Measurements from ENCODE around the gene UBE2F. TPM values are rescaled to one million over a fixed set of nuclear protein-coding genes. Genes with fewer than 3 reads are reported as not detected.

Gene UBE2F
- total and polyA plus RNA-seq, 2 of the 4 experiments (the other 2 are of a cell fraction): 44.6 to 59.8 TPM

DNA sequence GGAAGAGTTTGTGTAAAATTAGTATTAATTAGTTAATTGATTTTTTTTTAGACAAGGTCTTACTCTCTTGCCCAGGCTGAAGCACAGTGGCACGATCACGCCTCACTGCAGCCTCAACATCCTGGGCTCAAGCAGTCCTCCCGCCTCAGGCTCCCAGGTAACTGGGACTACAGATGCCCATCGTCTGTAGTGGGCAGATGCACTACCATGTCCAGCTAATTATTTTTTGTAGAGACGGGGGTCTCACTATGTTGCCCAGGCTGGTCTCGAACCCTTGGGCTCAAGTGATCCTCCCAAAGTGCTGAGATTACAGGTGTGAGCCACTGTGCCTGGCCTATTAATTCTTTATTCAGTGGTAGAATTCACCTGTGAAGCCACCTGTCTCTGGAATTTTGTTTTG lies 41.1 kb downstream of the UBE2F start:
- POLR2A ChIA-PET (ENCODE audit: unreplicated experiment): no interaction called here
- H3K4me1 ChIP-seq (ENCODE audit: control insufficient read depth, insufficient read depth, low read length): peaks cover 3% of the 10 kb centered on the region
- peaks cover 30 to 55% of the 10 kb centered on the region in 2 experiments for H3K79me1 ChIP-seq (ENCODE audit: low read depth in 1 of 2, low read length in 2 of 2)
- no CpG with 5 or more reads among the region's 6 CpGs for WGBS, 2 experiments (ENCODE audit: extremely low coverage in 2 of 2, insufficient read length in 1 of 2)
- H2AK9ac ChIP-seq (replicated peaks; ENCODE audit: low read depth, low read length, poor library complexity): no peak overlapping the region
- no peak overlapping the region for H4K8ac ChIP-seq (ENCODE audit: low read depth in 2 of 2, low read length in 2 of 2)
- peaks cover 7% of the 10 kb centered on the region; the same call in 1 of the 2 replicates for H4K20me1 ChIP-seq (ENCODE audit: insufficient read depth, low read length)
- H3K27me3 ChIP-seq (ENCODE audit: control insufficient read depth, insufficient read depth, low read length): no peaks in the 10 kb centered on the region
- DNase-seq (no peak), ATAC-seq (ENCODE audit: low read depth) (no peak)
- no peak overlapping the region for H4K91ac ChIP-seq (ENCODE audit: insufficient read depth, low read depth, low read length)
- H2BK120ac ChIP-seq (ENCODE audit: low read depth, low read length): no peak overlapping the region
- H2BK20ac ChIP-seq (ENCODE audit: low read depth, low read length): no peak overlapping the region
- in situ Hi-C loops (cut with MboI; ENCODE audit: low sequenced_read_pairs): no loop called here
- H3K9me1 ChIP-seq (ENCODE audit: insufficient read depth, low read length): peaks cover 14% of the 10 kb centered on the region
- H2BK15ac ChIP-seq (ENCODE audit: low read depth, low read length): no peak overlapping the region
- H3K56ac ChIP-seq (ENCODE audit: extremely low read depth, insufficient read depth, low read length): no peak overlapping the region
- H3K18ac ChIP-seq (ENCODE audit: low read depth, low read length): no peak overlapping the region
- CTCF ChIA-PET: no interaction called here
- no TSS peak for BruUV-seq (replicated peaks)
- H3K4ac ChIP-seq (ENCODE audit: low read depth, low read length): no peak overlapping the region
- intact Hi-C loops (cut with micrococcal nuclease): no loop called here
- no peak overlapping the region for H2BK5ac ChIP-seq (ENCODE audit: low read depth, low read length, poor library complexity, severe bottlenecking)
- no peak overlapping the region for H4K5ac ChIP-seq (ENCODE audit: low read depth, low read length)
- no peak overlapping the region for H3K4me3 ChIP-seq (ENCODE audit: insufficient read depth, low read depth, low read length)
- no peak overlapping the region for H3K14ac ChIP-seq (replicated peaks; ENCODE audit: low read depth, low read length)
- no peak overlapping the region for H2AK5ac ChIP-seq (ENCODE audit: low read depth, low read length)
- dilution Hi-C loops (cut with HindIII; ENCODE audit: low sequenced_read_pairs, unreplicated experiment): no loop called here
- no peak overlapping the region for H3K4me2 ChIP-seq (ENCODE audit: low read depth, low read length)
- no peaks in the 10 kb centered on the region for H3K9me3 ChIP-seq (ENCODE audit: control insufficient read depth, insufficient read depth, low read length)
- no peak overlapping the region for H2AFZ ChIP-seq (replicated peaks; ENCODE audit: low read length, poor library complexity)
- no peak for TF ChIP-seq MAZ (IDR thresholded peaks at IDR 0.05; ENCODE audit: borderline replicate concordance, low read depth, low read length)
- no peak for TF ChIP-seq SMC3 (IDR thresholded peaks at IDR 0.05; ENCODE audit: low read depth, low read length)
- TF ChIP-seq RAD21 (IDR thresholded peaks at IDR 0.05; ENCODE audit: low read length): no peak
- no peak for TF ChIP-seq POLR2A (IDR thresholded peaks at IDR 0.05; ENCODE audit: low read depth, low read length)
- no peak for TF ChIP-seq CEBPB (IDR thresholded peaks at IDR 0.05; ENCODE audit: low read depth, low read length)
- TF ChIP-seq RFX5 (IDR thresholded peaks at IDR 0.05; ENCODE audit: low read depth, low read length): no peak
- no peak overlapping the region for H3K9ac ChIP-seq (ENCODE audit: low read depth, low read length)
- H3K23ac ChIP-seq (ENCODE audit: low read depth, low read length): no peak overlapping the region
- H3K27ac ChIP-seq (ENCODE audit: insufficient read depth, low read length): no peak overlapping the region
- H3K36me3 ChIP-seq (ENCODE audit: control insufficient read depth, insufficient read depth, low read length): peaks cover 5% of the 10 kb centered on the region; the same call in 1 of the 2 replicates
